ENCODE results near the gene SEC14L1. TPM values are rescaled to one million over a fixed set of nuclear protein-coding genes. Genes with fewer than 3 reads are reported as not detected.

Gene SEC14L1
- total RNA-seq, 1 experiment from 2014 or later, result 279 TPM

GRCh38 chr17:77204536-77204935 is 63.8 kb downstream of the SEC14L1 start:
- DNase-seq (ENCODE audit: low read depth, low spot score) (no peak), ATAC-seq (no peak)
- no peaks in the 10 kb centered on the region for H3K27me3 ChIP-seq (ENCODE audit: control insufficient read depth, insufficient read depth, low read length)
- BruUV-seq (replicated peaks), result no TSS peak
- ChIA-PET POLR2A (interaction anchor here (0.7 kb wide), 1 partner anchor 116 kb away, joined by 3 read pairs; no protein-coding TSS in a partner anchor), CTCF (no interaction called here)
- intact Hi-C loops (cut with micrococcal nuclease; ENCODE audit: unreplicated experiment), result no loop called here
- no peaks in the 10 kb centered on the region for H3K9me3 ChIP-seq (ENCODE audit: control insufficient read depth, insufficient read depth, low read depth, low read length)
- in situ Hi-C loops (cut with HindIII; ENCODE audit: low pct_unique_long_range_greater_than_20kb, low sequenced_read_pairs), result no loop called here
- H3K36me3 ChIP-seq (ENCODE audit: control insufficient read depth, insufficient read depth, low read length), result peaks cover 45% of the 10 kb centered on the region
- H3K4me1 ChIP-seq (ENCODE audit: control insufficient read depth, insufficient read depth, low read length), result peaks cover 8% of the 10 kb centered on the region
- H3K27ac ChIP-seq (ENCODE audit: low read length), result no peak overlapping the region
- H3K4me3 ChIP-seq (ENCODE audit: low read depth in 2 of 2, low read length in 2 of 2), result no peak overlapping the region
- TF ChIP-seq SIN3A (IDR thresholded peaks at IDR 0.05; ENCODE audit: borderline replicate concordance, insufficient read depth, low read depth, low read length) (no peak), TCF7L2 (IDR thresholded peaks at IDR 0.05; ENCODE audit: low read depth, low read length) (no peak), REST (IDR thresholded peaks at IDR 0.05; ENCODE audit: insufficient read depth in 1 of 2, low read depth in 2 of 2, low read length in 1 of 2) (no peak), POLR2AphosphoS5 (IDR thresholded peaks at IDR 0.05; ENCODE audit: low read depth, low read length) (no peak), CTCF (IDR thresholded peaks at IDR 0.05) (no peak)

- Histone ChIP-seq H3K9me3 (ENCODE audit: control insufficient read depth, insufficient read depth, low read depth, low read length) (no peaks in the 10 kb centered on the region), H3K27me3 (ENCODE audit: control insufficient read depth, insufficient read depth, low read length) (no peaks in the 10 kb centered on the region), H3K4me3 (ENCODE audit: low read depth in 2 of 2, low read length in 2 of 2) (no peak overlapping the region), H3K36me3 (ENCODE audit: control insufficient read depth, insufficient read depth, low read length) (peaks cover 44% of the 10 kb centered on the region), H3K27ac (ENCODE audit: low read length) (no peak overlapping the region), H3K4me1 (ENCODE audit: control insufficient read depth, insufficient read depth, low read length) (peaks cover 8% of the 10 kb centered on the region)
- TF ChIP-seq CTCF (IDR thresholded peaks at IDR 0.05), result no peak
- no peak for TF ChIP-seq SIN3A (IDR thresholded peaks at IDR 0.05; ENCODE audit: borderline replicate concordance, insufficient read depth, low read depth, low read length)
- TF ChIP-seq POLR2AphosphoS5 (IDR thresholded peaks at IDR 0.05; ENCODE audit: low read depth, low read length), result no peak
- DNase-seq (ENCODE audit: low read depth, low spot score) (no peak), ATAC-seq (no peak)
- in situ Hi-C loops (cut with HindIII; ENCODE audit: low pct_unique_long_range_greater_than_20kb, low sequenced_read_pairs), result no loop called here
- intact Hi-C loops (cut with micrococcal nuclease; ENCODE audit: unreplicated experiment), result no loop called here
- ChIA-PET POLR2A (interaction anchor here (0.6 kb wide), 1 partner anchor 9 kb away, joined by 3 read pairs; no protein-coding TSS in a partner anchor), CTCF (no interaction called here)
- BruUV-seq (replicated peaks), result no TSS peak
Observed at GRCh38 chr17:77205396-77206125, 64.8 kb downstream of the SEC14L1 start.
